HL-60/S4 treated with phorbol 12-myristate 13-acetate at 8.2 ng/mL for 4 days and 3 days (cell line): ENCODE results near the gene ACVR1B.

Source experiments
- in situ Hi-C: fragments of 300-500 bp; cut with MboI; formaldehyde crosslinking; loops from 2 replicates; pipeline ENCODE4 v1.15.0; 2022; ENCODE audit warnings: low sequenced_read_pairs

Gene ACVR1B

GRCh38 chr12:51942501-51943000, 8.9 kb upstream of the ACVR1B start:
- in situ Hi-C loops: no loop called here

- in situ Hi-C loops: no loop called here
These were observed 8.2 kb upstream of the ACVR1B start for GRCh38 chr12:51943346-51943745.

- in situ Hi-C loops: no loop called here
These were observed 6.8 kb upstream of the ACVR1B start for GRCh38 chr12:51944608-51945233.

- in situ Hi-C loops: no loop called here
These were observed 4.1 kb upstream of the ACVR1B start for GRCh38 chr12:51947246-51947996.

GRCh38 chr12:51948066-51948465, 3.4 kb upstream of the ACVR1B start:
- in situ Hi-C loops: no loop called here

- in situ Hi-C loops: no loop called here
These were observed 2.0 kb upstream of the ACVR1B start for GRCh38 chr12:51949342-51950030.

- in situ Hi-C loops: no loop called here
These were observed 759 bp upstream of the ACVR1B start for GRCh38 chr12:51950682-51951198.

GRCh38 chr12:51951843-51952722, 584 bp downstream of the ACVR1B start:
- in situ Hi-C loops: no loop called here

GRCh38 chr12:51953089-51953488, 1.6 kb downstream of the ACVR1B start:
- in situ Hi-C loops: no loop called here

GRCh38 chr12:51953864-51954263, 2.4 kb downstream of the ACVR1B start:
- in situ Hi-C loops: no loop called here

GRCh38 chr12:51954561-51955361, 3.3 kb downstream of the ACVR1B start:
- in situ Hi-C loops: no loop called here

GRCh38 chr12:51955702-51956101, 4.2 kb downstream of the ACVR1B start:
- in situ Hi-C loops: no loop called here

- in situ Hi-C loops: no loop called here
These were observed 7.0 kb downstream of the ACVR1B start for GRCh38 chr12:51958542-51958941.

GRCh38 chr12:51959211-51959610, 7.7 kb downstream of the ACVR1B start:
- in situ Hi-C loops: no loop called here

- in situ Hi-C loops: no loop called here
These were observed 8.4 kb downstream of the ACVR1B start for GRCh38 chr12:51959921-51960320.

- in situ Hi-C loops: no loop called here
These were observed 9.0 kb downstream of the ACVR1B start for GRCh38 chr12:51960488-51960887.

- in situ Hi-C loops: no loop called here
These were observed 9.4 kb downstream of the ACVR1B start for GRCh38 chr12:51960890-51961289.

GRCh38 chr12:51961834-51962233, 10.3 kb downstream of the ACVR1B start:
- in situ Hi-C loops: no loop called here

- in situ Hi-C loops: no loop called here
These were observed 11.2 kb downstream of the ACVR1B start for GRCh38 chr12:51962737-51963136.

GRCh38 chr12:51963477-51963876, 12.0 kb downstream of the ACVR1B start:
- in situ Hi-C loops: no loop called here
